GM19467 (cell line): ENCODE measurements around the gene GNG5.
A peak's percentile ranks its signal among the peaks of the same experiment; 100 is the strongest.
"Not testable (repeated sequence)": the region's sequence is repeated elsewhere in the genome, so short reads cannot be mapped to it uniquely, and the experiment has no call there.

ENCODE experiments used
- ATAC-seq: cut with Tn5 transposase; IDR thresholded peaks from one replicate; pipeline ENCODE4 v1.9.1; 2021; ENCODE audit warnings: mild to moderate bottlenecking, moderate library complexity; ENCODE audit not compliant: unreplicated experiment

GNG5 gene

DNA sequence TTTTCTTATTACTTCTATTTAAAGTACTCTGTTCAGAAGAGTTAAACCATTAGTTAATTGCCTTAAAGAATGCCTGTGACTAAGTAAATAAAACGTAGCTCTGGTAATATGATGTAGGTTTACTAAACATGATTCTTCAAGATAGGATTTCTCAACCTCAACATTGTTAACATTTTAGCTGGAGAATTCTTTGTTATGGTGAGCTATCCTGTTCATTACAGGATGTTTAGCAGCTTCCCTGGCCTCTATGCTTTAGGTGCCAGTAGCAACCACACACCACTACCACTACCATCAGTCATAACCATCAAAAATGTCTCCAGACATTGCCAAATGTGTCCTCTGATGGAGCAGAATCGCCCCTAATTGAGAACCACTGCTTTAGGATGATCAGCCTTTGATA lies 16.6 kb downstream of the GNG5 start:
- no peak for ATAC-seq

DNA sequence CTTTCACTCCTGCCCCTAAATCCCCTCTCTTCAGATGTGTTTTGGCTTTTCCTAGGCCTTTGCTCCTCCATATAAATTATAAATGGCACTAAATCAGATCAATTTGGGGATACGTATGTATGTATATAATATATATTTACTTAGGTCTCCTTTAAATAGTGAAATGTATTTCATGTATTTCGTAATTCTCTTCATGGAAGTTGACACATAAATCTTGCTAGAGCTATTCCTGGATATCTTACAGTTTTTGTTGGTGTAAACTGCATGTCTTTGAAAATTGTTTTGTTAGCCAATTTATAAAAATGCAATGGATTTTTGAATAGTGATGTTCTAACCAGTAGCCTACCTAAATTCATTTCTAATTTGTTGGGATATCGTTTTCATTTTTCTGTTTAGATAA lies 18.3 kb downstream of the GNG5 start:
- no peak for ATAC-seq

DNA sequence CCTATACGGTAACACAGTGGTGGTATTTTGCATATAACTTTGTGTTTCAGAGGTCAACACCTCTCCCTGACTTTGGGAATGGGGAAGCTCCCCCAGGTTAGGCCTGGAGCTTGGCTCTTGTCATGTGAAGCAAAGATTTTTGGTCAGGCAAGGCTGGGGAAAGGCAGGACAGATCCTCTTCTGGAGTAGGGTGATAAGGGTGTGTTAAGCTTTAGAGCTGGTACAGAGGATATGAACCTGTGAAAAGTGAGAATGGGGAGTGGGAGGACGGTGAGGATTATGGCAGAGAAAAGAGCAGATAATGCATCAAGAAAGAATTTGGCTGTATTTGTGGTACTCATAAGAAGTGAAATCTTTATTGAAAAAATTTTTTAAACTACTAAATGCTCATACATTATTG lies 25.1 kb downstream of the GNG5 start:
- no peak for ATAC-seq

DNA sequence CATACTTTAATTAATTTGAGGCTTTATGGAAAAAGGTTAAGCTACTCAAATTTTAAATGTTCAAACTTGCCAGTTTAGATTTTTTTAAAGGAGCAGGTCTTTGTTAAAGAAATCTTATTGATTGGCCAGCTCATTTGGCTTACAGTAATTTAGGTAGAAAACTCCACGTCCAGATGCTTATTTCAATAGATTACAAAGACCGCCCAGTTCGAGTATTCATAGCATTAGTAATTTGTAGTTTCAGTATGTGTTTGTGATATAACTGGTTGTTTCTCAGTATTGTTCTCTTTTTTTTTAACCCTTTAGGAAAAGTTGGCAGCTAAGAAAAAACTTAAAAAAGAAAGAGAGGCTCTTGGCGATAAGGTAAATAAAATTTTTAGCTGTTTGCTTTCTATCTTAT lies 25.7 kb downstream of the GNG5 start:
- ATAC-seq, result no peak

DNA sequence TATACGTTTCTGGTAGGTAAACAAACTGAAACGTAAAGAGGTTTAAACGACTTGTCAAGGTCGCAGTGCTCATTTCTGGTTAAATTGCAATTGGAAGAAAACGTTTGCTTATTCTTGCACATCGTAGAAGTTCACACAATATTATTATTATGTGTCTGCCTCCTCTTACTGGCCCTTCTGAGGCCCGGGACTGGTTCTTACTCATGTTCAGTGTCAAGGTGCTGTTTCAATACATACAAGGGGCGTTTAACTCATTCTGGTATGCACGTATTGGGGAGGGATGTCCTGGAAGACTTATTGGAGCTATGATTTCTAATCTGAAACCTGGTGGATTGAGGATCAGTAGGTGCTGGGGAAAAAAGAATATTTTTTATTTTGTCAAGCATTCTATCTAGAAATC lies 26.4 kb downstream of the GNG5 start:
- peak; percentile 11 for ATAC-seq

DNA sequence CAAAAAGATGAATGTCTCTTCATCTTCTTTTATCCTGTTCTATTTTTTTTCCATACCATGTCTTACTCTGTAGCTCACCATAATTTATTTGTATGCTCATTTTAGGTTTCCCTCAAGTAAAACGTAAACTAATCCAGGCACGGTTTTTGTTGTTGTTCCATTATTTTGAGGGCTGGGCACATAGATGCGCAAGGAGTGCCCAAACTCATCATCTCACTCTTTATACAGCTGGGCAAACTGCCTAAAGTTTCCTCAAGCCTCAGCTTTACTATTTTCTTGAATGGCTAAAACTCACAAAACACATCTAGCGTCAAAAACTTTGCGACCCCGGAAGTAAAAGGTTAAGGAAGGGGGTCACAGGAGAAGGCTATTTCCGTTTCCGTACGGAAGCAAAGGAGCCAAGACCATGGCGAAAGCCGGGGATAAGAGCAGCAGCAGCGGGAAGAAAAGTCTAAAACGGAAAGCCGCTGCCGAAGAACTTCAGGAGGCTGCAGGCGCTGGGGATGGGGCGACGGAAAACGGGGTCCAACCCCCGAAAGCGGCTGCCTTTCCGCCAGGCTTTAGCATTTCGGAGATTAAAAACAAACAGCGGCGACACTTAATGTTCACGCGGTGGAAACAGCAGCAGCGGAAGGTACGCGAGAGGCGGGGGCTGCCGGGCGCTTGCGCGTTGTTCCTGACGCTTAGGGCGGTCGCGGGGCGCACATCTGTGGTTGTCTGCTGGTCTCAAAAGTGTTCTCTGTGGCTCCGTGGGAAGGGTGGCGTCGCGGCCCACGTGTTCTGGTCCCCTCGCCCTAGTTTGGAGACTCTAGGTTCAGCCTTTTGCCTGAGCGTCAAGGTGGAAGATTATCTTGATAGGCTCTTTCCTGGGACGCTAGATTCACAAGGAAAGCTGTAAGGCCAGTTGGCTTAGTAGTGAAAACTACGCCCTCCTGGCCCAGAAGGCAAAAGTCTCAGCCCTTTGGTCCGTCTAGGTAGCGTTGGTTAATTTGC lies 27.2 kb downstream of the GNG5 start, which contains the start of gene RPF1:
Gene RPF1, plus strand, starts transcription at position 391 of the 993 bp plus-strand sequence. Its CDS starts 16 bp downstream, at position 407.
- ATAC-seq, result peak; percentile 96

DNA sequence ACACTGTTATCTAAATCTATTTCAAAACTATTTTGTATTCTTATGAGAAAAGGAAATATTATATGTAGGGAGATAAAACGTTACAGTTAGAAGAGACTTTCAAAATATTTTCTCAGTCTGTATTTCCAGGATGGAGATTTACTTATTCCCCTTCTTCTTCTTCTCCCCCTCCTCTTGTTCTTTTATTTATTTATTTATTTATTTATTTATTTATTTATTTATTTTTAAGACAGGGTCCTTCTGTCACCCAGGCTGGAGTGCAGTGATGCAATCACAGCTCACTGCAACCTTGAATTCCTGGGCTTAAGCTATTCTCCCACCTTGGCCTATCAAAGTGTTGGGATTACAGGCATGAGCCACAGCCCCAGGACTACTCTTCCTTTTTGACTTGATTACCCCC lies 30.2 kb downstream of the GNG5 start:
- ATAC-seq, result no peak

DNA sequence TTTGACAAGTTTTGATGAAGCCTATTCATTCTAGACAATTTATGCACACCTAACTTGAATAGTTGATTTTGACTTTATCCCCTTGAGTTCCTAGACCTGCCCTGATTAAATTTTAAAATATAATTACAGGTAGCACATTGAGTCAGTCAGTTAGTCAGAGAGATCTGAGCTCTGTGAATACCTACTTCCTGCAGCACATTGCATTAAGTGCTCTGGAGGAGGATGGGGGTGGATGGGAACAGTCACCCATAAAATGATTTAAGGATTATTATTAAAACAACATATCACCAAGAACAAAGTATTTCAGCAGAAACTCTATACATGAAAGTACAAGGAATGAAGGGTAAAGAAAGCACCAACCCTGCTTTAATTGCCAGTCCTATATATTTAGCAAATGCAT lies 39.1 kb downstream of the GNG5 start:
- ATAC-seq, result no peak

DNA sequence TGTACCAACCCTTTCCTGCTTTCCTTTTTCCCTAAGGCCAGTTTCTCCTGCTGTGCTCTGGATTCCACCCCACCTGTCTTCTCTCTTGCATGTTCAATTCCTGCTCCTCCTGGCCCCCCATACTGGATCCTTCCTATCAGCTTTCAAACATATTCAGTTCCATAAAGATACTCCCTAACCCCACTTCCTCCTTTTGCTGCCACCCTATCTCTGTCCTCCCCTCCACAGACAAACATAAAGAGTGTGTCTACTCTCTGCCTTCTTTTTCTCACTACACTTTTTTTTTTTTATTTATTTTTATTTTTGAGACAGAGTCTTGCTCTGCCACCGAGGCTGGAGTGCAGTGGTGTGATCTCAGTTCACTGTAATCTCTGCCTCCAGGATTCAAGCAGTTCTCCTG lies 44.3 kb downstream of the GNG5 start:
- no peak for ATAC-seq

DNA sequence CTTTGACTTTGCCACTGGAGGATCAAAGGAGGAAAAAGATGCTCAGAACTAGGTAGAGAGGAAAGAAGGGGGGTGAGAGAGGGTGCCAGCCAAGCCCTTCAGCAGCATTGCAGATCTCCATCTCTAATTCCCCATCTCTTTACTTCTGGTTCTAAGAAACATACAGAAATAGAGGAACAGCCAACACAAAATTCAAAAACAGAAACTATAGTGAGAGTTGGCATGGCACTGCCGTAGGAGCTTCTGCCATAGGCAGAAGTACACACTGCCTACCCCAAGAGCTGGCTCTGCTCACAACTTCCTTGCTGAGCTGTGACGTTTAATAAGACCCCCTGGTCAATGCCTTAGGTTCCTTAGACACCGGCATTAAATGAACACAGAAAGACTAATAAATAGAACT lies 53.9 kb downstream of the GNG5 start:
- no peak for ATAC-seq

DNA sequence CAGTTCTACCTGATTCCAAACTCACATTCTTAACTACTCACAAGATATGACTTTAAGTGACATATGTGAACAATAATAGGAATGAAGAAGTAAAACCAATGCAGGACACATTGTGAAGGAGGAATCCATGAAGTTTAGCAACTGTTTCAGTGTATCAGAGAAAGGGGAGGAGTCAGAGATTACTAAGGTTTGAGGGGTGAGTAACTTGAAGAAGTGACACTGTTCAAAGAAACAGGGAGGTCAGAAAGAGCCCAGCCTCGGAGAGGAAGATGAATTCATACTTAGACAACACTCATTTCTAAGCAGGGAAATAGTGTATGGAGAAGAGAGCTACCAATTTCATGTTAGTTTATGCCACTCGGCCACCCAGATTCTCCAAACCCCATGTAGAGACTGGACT lies 55.5 kb downstream of the GNG5 start:
- ATAC-seq, result no peak

DNA sequence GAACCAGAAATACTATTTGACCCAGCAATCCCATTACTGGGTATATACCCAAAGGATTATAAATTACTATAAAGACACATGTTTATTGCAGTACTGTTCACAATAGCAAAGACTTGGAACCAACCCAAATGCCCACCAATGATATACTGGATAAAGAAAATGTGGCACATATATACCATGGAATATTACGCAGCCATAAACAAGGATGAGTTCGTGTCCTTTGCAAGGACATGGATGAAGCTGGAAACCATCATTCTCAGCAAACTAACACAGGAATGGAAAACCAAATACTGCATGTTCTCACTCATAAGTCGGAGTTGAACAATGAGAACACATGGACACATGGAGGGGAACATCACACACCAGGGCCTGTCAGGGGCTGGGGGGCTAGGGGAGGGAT lies 57.7 kb downstream of the GNG5 start:
- not testable (repeated sequence) for ATAC-seq
